ENCODE data around the gene AHI1. TPM values are rescaled to one million over a fixed set of nuclear protein-coding genes. Genes with fewer than 3 reads are reported as not detected.

The AHI1 gene
- total and polyA plus RNA-seq, 2 donors (not counting 1 experiment from before 2014, with no cell fraction given), result 14.2 to 22.8 TPM

DNA sequence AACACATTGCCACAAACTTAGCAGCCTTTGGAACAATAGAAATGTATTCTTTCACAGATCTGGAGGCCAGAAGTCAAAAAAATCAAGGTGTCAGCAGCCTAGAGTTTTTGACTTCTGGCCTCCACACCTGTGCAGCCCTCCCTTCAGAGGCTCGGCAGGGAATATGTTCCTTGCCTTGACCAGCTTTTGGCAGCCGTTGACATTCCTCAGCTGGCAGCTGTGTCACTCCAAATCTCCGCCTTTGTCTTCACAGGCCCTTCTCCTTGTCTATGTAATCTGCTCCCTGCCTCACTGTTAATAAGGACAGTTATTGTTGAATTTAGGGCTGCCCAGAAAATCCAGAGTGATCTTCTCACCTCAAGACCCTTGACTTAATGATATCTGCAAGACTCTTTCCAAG is 17.2 kb upstream of the AHI1 start:
- no peaks in the 10 kb centered on the region for H4K20me1 ChIP-seq (ENCODE audit: control insufficient read depth, extremely low read depth, insufficient read depth, low read length)
- no peak for DNase-seq (ENCODE audit: low read depth in 2 of 2)
- H3K27ac ChIP-seq (ENCODE audit: insufficient read depth, low read length), result no peak overlapping the region
- H2AFZ ChIP-seq (ENCODE audit: low read length), result no peak overlapping the region
- H3K4me3 ChIP-seq (replicated peaks in 1 of 4; ENCODE audit: control extremely low read depth in 1 of 4, insufficient read depth in 1 of 4, low read depth in 3 of 4, low read length in 4 of 4), result no peak overlapping the region
- H3K9me3 ChIP-seq (ENCODE audit: control insufficient read depth, insufficient read depth, low read depth, low read length), result no peaks in the 10 kb centered on the region
- H3K27me3 ChIP-seq (ENCODE audit: control insufficient read depth, insufficient read depth, low read length), result no peaks in the 10 kb centered on the region
- H3K36me3 ChIP-seq (ENCODE audit: control insufficient read depth, insufficient read depth, low read length), result no peaks in the 10 kb centered on the region
- TF ChIP-seq EZH2 (IDR thresholded peaks at IDR 0.05; ENCODE audit: low read length, missing control alignments), result no peak
- TF ChIP-seq, protein P1, sequence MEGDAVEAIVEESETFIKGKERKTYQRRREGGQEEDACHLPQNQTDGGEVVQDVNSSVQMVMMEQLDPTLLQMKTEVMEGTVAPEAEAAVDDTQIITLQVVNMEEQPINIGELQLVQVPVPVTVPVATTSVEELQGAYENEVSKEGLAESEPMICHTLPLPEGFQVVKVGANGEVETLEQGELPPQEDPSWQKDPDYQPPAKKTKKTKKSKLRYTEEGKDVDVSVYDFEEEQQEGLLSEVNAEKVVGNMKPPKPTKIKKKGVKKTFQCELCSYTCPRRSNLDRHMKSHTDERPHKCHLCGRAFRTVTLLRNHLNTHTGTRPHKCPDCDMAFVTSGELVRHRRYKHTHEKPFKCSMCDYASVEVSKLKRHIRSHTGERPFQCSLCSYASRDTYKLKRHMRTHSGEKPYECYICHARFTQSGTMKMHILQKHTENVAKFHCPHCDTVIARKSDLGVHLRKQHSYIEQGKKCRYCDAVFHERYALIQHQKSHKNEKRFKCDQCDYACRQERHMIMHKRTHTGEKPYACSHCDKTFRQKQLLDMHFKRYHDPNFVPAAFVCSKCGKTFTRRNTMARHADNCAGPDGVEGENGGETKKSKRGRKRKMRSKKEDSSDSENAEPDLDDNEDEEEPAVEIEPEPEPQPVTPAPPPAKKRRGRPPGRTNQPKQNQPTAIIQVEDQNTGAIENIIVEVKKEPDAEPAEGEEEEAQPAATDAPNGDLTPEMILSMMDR (conservative IDR thresholded peaks at IDR 0.05 in 1 of 2, IDR thresholded peaks at IDR 0.05 in 1 of 2; ENCODE audit: low read depth in 1 of 2, low read length in 2 of 2), result no peak
- H3K9ac ChIP-seq (ENCODE audit: insufficient read depth, low read length), result no peak overlapping the region
- H3K4me2 ChIP-seq (ENCODE audit: extremely low read depth, insufficient read depth, low read length), result no peak overlapping the region
- no peaks in the 10 kb centered on the region for H3K4me1 ChIP-seq (ENCODE audit: control insufficient read depth, extremely low read depth, insufficient read depth, low read length)
- H3K79me2 ChIP-seq (ENCODE audit: control insufficient read depth, insufficient read depth, low read length), result no peaks in the 10 kb centered on the region

DNA sequence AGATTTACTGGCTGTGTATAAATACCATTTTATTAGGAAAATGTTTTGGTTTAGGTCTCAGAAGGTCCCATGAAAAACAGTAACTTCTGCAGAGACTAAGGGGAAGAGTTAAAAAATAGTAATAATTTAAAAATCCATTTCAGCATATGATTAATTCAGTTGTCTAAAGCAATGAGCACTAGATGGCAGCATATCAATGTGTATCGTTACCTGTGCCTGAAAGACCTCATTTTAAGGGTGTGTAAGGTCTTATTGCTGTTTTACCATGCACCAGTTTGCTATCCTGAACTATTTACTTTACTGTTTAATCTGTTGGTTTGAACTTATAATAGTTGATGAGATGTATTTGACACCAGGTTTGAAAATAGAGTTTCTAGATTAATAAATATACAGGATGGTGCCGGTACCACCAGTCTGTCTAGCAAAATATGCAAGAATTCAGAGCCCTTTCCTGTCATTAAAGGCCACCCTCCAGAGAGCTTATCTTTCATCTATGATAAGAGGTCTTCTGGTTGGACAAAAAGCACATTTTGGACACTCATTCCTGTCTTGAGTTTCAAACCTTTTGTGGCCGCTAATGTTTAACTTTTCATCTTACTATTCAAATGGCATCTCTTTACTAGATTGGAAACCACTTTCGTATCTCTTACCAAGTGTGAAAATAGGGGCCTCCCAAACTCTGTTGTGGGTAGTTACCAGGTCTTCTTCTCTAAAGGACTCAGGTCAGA is 8.9 kb upstream of the AHI1 start:
- no peak overlapping the region for H3K27ac ChIP-seq (ENCODE audit: insufficient read depth, low read length)
- TF ChIP-seq, protein P1 (conservative IDR thresholded peaks at IDR 0.05 in 1 of 2, IDR thresholded peaks at IDR 0.05 in 1 of 2; ENCODE audit: low read depth in 1 of 2, low read length in 2 of 2), result peak; percentile 42 to 59
- TF ChIP-seq EZH2 (IDR thresholded peaks at IDR 0.05; ENCODE audit: low read length, missing control alignments), result no peak
- no peaks in the 10 kb centered on the region for H3K79me2 ChIP-seq (ENCODE audit: control insufficient read depth, insufficient read depth, low read length)
- H3K9me3 ChIP-seq (ENCODE audit: control insufficient read depth, insufficient read depth, low read depth, low read length), result no peaks in the 10 kb centered on the region
- DNase-seq (ENCODE audit: low read depth in 2 of 2), result peak; percentile 51 to 85
- no peaks in the 10 kb centered on the region for H3K36me3 ChIP-seq (ENCODE audit: control insufficient read depth, insufficient read depth, low read length)
- H2AFZ ChIP-seq (ENCODE audit: low read length), result no peak overlapping the region
- H3K4me1 ChIP-seq (ENCODE audit: control insufficient read depth, extremely low read depth, insufficient read depth, low read length), result no peaks in the 10 kb centered on the region
- no peak overlapping the region for H3K4me3 ChIP-seq (replicated peaks in 1 of 4; ENCODE audit: control extremely low read depth in 1 of 4, insufficient read depth in 1 of 4, low read depth in 3 of 4, low read length in 4 of 4)
- no peak overlapping the region for H3K4me2 ChIP-seq (ENCODE audit: extremely low read depth, insufficient read depth, low read length)
- H3K27me3 ChIP-seq (ENCODE audit: control insufficient read depth, insufficient read depth, low read length), result no peaks in the 10 kb centered on the region
- no peak overlapping the region for H3K9ac ChIP-seq (ENCODE audit: insufficient read depth, low read length)
- no peaks in the 10 kb centered on the region for H4K20me1 ChIP-seq (ENCODE audit: control insufficient read depth, extremely low read depth, insufficient read depth, low read length)

DNA sequence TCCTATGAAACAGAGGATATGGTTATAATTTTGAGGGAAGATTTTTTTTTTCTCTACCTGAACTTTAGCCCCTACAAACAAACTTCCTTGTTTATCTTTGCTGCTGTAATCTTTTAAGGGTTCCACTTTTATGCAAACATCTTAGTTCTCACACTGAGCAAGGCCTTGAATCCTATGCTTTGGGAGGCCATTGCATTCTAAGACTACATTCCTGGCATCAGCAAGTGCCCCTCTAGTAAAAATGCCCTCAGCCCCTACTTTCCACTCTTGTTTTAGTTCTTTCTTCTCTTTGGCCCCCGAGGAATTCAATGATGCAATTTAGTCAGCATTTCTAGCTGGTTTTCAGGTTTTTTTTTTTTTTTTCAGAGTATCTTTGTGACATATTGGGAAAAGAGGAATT is 8.1 kb upstream of the AHI1 start:
- no peak overlapping the region for H2AFZ ChIP-seq (ENCODE audit: low read length)
- H3K9ac ChIP-seq (ENCODE audit: insufficient read depth, low read length), result no peak overlapping the region
- no peaks in the 10 kb centered on the region for H3K9me3 ChIP-seq (ENCODE audit: control insufficient read depth, insufficient read depth, low read depth, low read length)
- no peak for DNase-seq (ENCODE audit: low read depth in 2 of 2)
- H3K4me3 ChIP-seq (replicated peaks in 1 of 4; ENCODE audit: control extremely low read depth in 1 of 4, insufficient read depth in 1 of 4, low read depth in 3 of 4, low read length in 4 of 4), result no peak overlapping the region
- TF ChIP-seq EZH2 (IDR thresholded peaks at IDR 0.05; ENCODE audit: low read length, missing control alignments), result no peak
- TF ChIP-seq, protein P1 (conservative IDR thresholded peaks at IDR 0.05 in 1 of 2, IDR thresholded peaks at IDR 0.05 in 1 of 2; ENCODE audit: low read depth in 1 of 2, low read length in 2 of 2), result no peak
- no peaks in the 10 kb centered on the region for H4K20me1 ChIP-seq (ENCODE audit: control insufficient read depth, extremely low read depth, insufficient read depth, low read length)
- no peak overlapping the region for H3K27ac ChIP-seq (ENCODE audit: insufficient read depth, low read length)
- no peaks in the 10 kb centered on the region for H3K36me3 ChIP-seq (ENCODE audit: control insufficient read depth, insufficient read depth, low read length)
- no peaks in the 10 kb centered on the region for H3K27me3 ChIP-seq (ENCODE audit: control insufficient read depth, insufficient read depth, low read length)
- H3K79me2 ChIP-seq (ENCODE audit: control insufficient read depth, insufficient read depth, low read length), result no peaks in the 10 kb centered on the region
- no peaks in the 10 kb centered on the region for H3K4me1 ChIP-seq (ENCODE audit: control insufficient read depth, extremely low read depth, insufficient read depth, low read length)
- no peak overlapping the region for H3K4me2 ChIP-seq (ENCODE audit: extremely low read depth, insufficient read depth, low read length)
